Activated naive CD4-positive, alpha-beta T cell treated with anti-CD3 and anti-CD28 coated beads, Interleukin-2, amount 50 U/mL, for 16 hours (primary cell): ENCODE measurements around the gene MOBP.
"Not testable (repeated sequence)": the region's sequence is repeated elsewhere in the genome, so short reads cannot be mapped to it uniquely, and the experiment has no call there.

Experiments used
- DNase-seq: peaks from one replicate; pipeline ENCODE4 v3.0.0-alpha.2; 2020

Gene MOBP

GRCh38 chr3:39453134-39453533 is 14.3 kb upstream of the MOBP start:
- no peak for DNase-seq

GRCh38 chr3:39453872-39454271 is 13.6 kb upstream of the MOBP start:
- DNase-seq = not testable (repeated sequence)

GRCh38 chr3:39454591-39455217 is 12.8 kb upstream of the MOBP start:
- no peak for DNase-seq

- no peak for DNase-seq
Observed at GRCh38 chr3:39456159-39456558, 11.3 kb upstream of the MOBP start.

GRCh38 chr3:39457361-39457760 is 10.1 kb upstream of the MOBP start:
- DNase-seq = no peak

GRCh38 chr3:39458579-39458978 is 8.9 kb upstream of the MOBP start:
- DNase-seq = not testable (repeated sequence)

GRCh38 chr3:39460677-39461076 is 6.8 kb upstream of the MOBP start:
- DNase-seq = no peak

GRCh38 chr3:39463269-39463668 is 4.2 kb upstream of the MOBP start:
- no peak for DNase-seq

- no peak for DNase-seq
Observed at GRCh38 chr3:39466988-39467387, 492 bp upstream of the MOBP start.

GRCh38 chr3:39468108-39468436 is 592 bp downstream of the MOBP start:
- no peak for DNase-seq

GRCh38 chr3:39469258-39469657 is 1.8 kb downstream of the MOBP start:
- DNase-seq = no peak

- no peak for DNase-seq
Observed at GRCh38 chr3:39469945-39470344, 2.5 kb downstream of the MOBP start.

GRCh38 chr3:39471652-39472051 is 4.2 kb downstream of the MOBP start:
- no peak for DNase-seq

GRCh38 chr3:39473452-39474125 is 6.1 kb downstream of the MOBP start:
- DNase-seq = no peak

GRCh38 chr3:39474126-39474515 is 6.6 kb downstream of the MOBP start:
- no peak for DNase-seq

GRCh38 chr3:39476783-39477182 is 9.3 kb downstream of the MOBP start:
- no peak for DNase-seq

GRCh38 chr3:39478226-39478625 is 10.7 kb downstream of the MOBP start:
- DNase-seq = no peak

- no peak for DNase-seq
Observed at GRCh38 chr3:39479701-39480414, 12.4 kb downstream of the MOBP start.

- no peak for DNase-seq
Observed at GRCh38 chr3:39485547-39485946, 18.1 kb downstream of the MOBP start.

GRCh38 chr3:39491014-39491413 is 23.5 kb downstream of the MOBP start:
- no peak for DNase-seq

GRCh38 chr3:39491733-39492350 is 24.4 kb downstream of the MOBP start:
- DNase-seq = no peak

GRCh38 chr3:39494781-39495180 is 27.3 kb downstream of the MOBP start:
- no peak for DNase-seq

GRCh38 chr3:39497753-39498152 is 30.3 kb downstream of the MOBP start:
- no peak for DNase-seq
